ENCODE results near the gene RNF150.

- TF ChIP-seq YY1 (IDR thresholded peaks at IDR 0.05; ENCODE audit: insufficient read depth, insufficient read length) (no peak), SUZ12 (IDR thresholded peaks at IDR 0.05; ENCODE audit: extremely low read depth, insufficient read depth, insufficient read length) (no peak)
These were observed 94.8 kb downstream of the RNF150 start for GRCh38 chr4:141038428-141038827.

Measured in NT2/D1 (cell line).